ENCODE data around the gene GNAZ.

- TF ChIP-seq, protein P1, sequence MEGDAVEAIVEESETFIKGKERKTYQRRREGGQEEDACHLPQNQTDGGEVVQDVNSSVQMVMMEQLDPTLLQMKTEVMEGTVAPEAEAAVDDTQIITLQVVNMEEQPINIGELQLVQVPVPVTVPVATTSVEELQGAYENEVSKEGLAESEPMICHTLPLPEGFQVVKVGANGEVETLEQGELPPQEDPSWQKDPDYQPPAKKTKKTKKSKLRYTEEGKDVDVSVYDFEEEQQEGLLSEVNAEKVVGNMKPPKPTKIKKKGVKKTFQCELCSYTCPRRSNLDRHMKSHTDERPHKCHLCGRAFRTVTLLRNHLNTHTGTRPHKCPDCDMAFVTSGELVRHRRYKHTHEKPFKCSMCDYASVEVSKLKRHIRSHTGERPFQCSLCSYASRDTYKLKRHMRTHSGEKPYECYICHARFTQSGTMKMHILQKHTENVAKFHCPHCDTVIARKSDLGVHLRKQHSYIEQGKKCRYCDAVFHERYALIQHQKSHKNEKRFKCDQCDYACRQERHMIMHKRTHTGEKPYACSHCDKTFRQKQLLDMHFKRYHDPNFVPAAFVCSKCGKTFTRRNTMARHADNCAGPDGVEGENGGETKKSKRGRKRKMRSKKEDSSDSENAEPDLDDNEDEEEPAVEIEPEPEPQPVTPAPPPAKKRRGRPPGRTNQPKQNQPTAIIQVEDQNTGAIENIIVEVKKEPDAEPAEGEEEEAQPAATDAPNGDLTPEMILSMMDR (IDR thresholded peaks at IDR 0.05) = no peak
- TF ChIP-seq POLR2AphosphoS5 (IDR thresholded peaks at IDR 0.05) (no peak), POLR2A (IDR thresholded peaks at IDR 0.05) (no peak), EP300 (IDR thresholded peaks at IDR 0.05) (no peak)
These were observed 27.3 kb downstream of the GNAZ start for GRCh38 chr22:23097412-23098229.

All from stomach (tissue), 4 donors.